H1 (cell line): ENCODE measurements around the gene PPP1R7. TPM values are rescaled to one million over a fixed set of nuclear protein-coding genes. Genes with fewer than 3 reads are reported as not detected.

Experiments
- BCL11A ChIP-seq, 2 experiments: IDR thresholded peaks; one replicate each; pipeline ENCODE4 v1.6.1; 2011; ENCODE audit warnings: low read depth in 2 of 2, low read length in 2 of 2, mild to moderate bottlenecking in 2 of 2
- CEBPB ChIP-seq: IDR thresholded peaks from 2 replicates; pipeline ENCODE4 v1.6.1; 2012; ENCODE audit warnings: low read depth, low read length
- CHD1 ChIP-seq: IDR thresholded peaks from 2 replicates; pipeline ENCODE4 v1.6.1; 2012; ENCODE audit warnings: low read depth, low read length, improper control_type of control experiment
- CHD7 ChIP-seq: fragments of 300-600 bp; sonication (generic); IDR thresholded peaks from 2 replicates; pipeline ENCODE4 v1.7.1; 2012; ENCODE audit warnings: low read length, moderate library complexity, mild to moderate bottlenecking, inconsistent platforms; ENCODE audit not compliant: insufficient replicate concordance
- GTF2F1 ChIP-seq: IDR thresholded peaks from 2 replicates; pipeline ENCODE4 v1.6.1; 2012; ENCODE audit warnings: low read depth, low read length, improper control_type of control experiment, borderline replicate concordance
- SIRT6 ChIP-seq: IDR thresholded peaks from one replicate; pipeline ENCODE4 v1.7.1; 2012; ENCODE audit warnings: low read length, inconsistent platforms
- TAF1 ChIP-seq: IDR thresholded peaks from 2 replicates; pipeline ENCODE4 v1.6.1; 2011; ENCODE audit warnings: mild to moderate bottlenecking, low read depth, low read length
- TCF12 ChIP-seq: IDR thresholded peaks from 2 replicates; pipeline ENCODE4 v1.6.1; 2011; ENCODE audit warnings: low read depth, mild to moderate bottlenecking, low read length
- ZNF274 ChIP-seq: IDR thresholded peaks from 2 replicates; pipeline ENCODE4 v1.7.0; 2012; ENCODE audit warnings: low read length, borderline replicate concordance; ENCODE audit errors: extremely low read depth
- polyA plus RNA-seq, 7 experiments: library from polyadenylated mRNA; depleted of rRNA in 3 of 7; stranded (reverse) in 5 of 7; unstranded in 2 of 7; fragments of >200 nt in 5 of 7; fragments of 200-250 nt in 2 of 7; gene quantifications; 1 replicate in 5 of 7; 2 replicates in 1 of 7; 4 replicates in 1 of 7; pipeline versions ENCODE4 v1.2.1 to v1.2.3, GENCODE V29; 2011 to 2013; ENCODE audit warnings: missing spikeins in 2 of 7, mixed read lengths in 2 of 7
- total RNA-seq: library from RNA; stranded (reverse); fragmentation: NEBNext Ultra II Directional; extraction: Animal tissue kit (Norgen Biotek cat#: 25700); gene quantifications from 2 replicates; pipeline ENCODE4 v1.2.1, GENCODE V29; 2021
- TF ChIP-seq, protein P1 (sequence below): IDR thresholded peaks from 2 replicates; pipeline ENCODE4 v1.6.1; 2012; ENCODE audit warnings: low read length, inconsistent platforms

Gene PPP1R7
- total and polyA plus RNA-seq, 2 of the 8 experiments (the other 6 are each of a cell fraction or from before 2014, with no cell fraction given): 22.2 to 64.0 TPM

GRCh38 chr2:241122376-241123002 is 27.8 kb upstream of the PPP1R7 start (continued):
- TF ChIP-seq CHD7: no peak
- TF ChIP-seq TCF12: no peak
- TF ChIP-seq CHD1: no peak
- no peak for TF ChIP-seq TAF1
- TF ChIP-seq GTF2F1: no peak
- TF ChIP-seq, protein P1, sequence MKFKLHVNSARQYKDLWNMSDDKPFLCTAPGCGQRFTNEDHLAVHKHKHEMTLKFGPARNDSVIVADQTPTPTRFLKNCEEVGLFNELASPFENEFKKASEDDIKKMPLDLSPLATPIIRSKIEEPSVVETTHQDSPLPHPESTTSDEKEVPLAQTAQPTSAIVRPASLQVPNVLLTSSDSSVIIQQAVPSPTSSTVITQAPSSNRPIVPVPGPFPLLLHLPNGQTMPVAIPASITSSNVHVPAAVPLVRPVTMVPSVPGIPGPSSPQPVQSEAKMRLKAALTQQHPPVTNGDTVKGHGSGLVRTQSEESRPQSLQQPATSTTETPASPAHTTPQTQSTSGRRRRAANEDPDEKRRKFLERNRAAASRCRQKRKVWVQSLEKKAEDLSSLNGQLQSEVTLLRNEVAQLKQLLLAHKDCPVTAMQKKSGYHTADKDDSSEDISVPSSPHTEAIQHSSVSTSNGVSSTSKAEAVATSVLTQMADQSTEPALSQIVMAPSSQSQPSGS: no peak
- TF ChIP-seq CEBPB: no peak
- no peak for TF ChIP-seq ZNF274
- TF ChIP-seq BCL11A (IDR thresholded peaks at IDR 0.05; ENCODE audit: low read depth in 2 of 2, low read length in 2 of 2): no peak
- no peak for TF ChIP-seq SIRT6
